ENCODE results near the gene LURAP1L.

- TF ChIP-seq POLR2A (IDR thresholded peaks at IDR 0.05; ENCODE audit: low read length) (no peak), RFX5 (IDR thresholded peaks at IDR 0.05) (no peak), JUNB (IDR thresholded peaks at IDR 0.05) (no peak), MAX (IDR thresholded peaks at IDR 0.05) (no peak), REST (IDR thresholded peaks at IDR 0.05) (no peak), RCOR1 (IDR thresholded peaks at IDR 0.05; ENCODE audit: low read depth, low read length) (no peak), ZSCAN20 (CRISPR knock-in tag; IDR thresholded peaks at IDR 0.05) (no peak), SMC3 (IDR thresholded peaks at IDR 0.05) (no peak), MAFK (IDR thresholded peaks at IDR 0.05; ENCODE audit: partially characterized antibody) (peak; percentile 89)
- TF ChIP-seq, protein P1, sequence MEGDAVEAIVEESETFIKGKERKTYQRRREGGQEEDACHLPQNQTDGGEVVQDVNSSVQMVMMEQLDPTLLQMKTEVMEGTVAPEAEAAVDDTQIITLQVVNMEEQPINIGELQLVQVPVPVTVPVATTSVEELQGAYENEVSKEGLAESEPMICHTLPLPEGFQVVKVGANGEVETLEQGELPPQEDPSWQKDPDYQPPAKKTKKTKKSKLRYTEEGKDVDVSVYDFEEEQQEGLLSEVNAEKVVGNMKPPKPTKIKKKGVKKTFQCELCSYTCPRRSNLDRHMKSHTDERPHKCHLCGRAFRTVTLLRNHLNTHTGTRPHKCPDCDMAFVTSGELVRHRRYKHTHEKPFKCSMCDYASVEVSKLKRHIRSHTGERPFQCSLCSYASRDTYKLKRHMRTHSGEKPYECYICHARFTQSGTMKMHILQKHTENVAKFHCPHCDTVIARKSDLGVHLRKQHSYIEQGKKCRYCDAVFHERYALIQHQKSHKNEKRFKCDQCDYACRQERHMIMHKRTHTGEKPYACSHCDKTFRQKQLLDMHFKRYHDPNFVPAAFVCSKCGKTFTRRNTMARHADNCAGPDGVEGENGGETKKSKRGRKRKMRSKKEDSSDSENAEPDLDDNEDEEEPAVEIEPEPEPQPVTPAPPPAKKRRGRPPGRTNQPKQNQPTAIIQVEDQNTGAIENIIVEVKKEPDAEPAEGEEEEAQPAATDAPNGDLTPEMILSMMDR (IDR thresholded peaks at IDR 0.05), result no peak
Observed at GRCh38 chr9:12812710-12813109, 37.9 kb downstream of the LURAP1L start.
